Fibroblast of villous mesenchyme (primary cell): ENCODE results near the gene NFILZ. TPM values are rescaled to one million over a fixed set of nuclear protein-coding genes. Genes with fewer than 3 reads are reported as not detected.
A peak's percentile ranks its signal among the peaks of the same experiment; 100 is the strongest.

Source experiments
- DNase-seq: peaks from one replicate; pipeline ENCODE4 v3.0.0-alpha.2; 2010; ENCODE audit warnings: low read depth
- H3K4me3 ChIP-seq: 2 replicates; pipeline ENCODE4 v1.5.1; 2011; ENCODE audit warnings: low read depth, mild to moderate bottlenecking, low read length
- total RNA-seq: library from RNA; depleted of rRNA; stranded (reverse); fragments of >200 nt; gene quantifications from 2 replicates; pipeline ENCODE4 v1.2.3, GENCODE V29; 2012
- TF ChIP-seq, protein P1 (sequence below): IDR thresholded peaks from 2 replicates; pipeline ENCODE4 v1.5.1; 2012; ENCODE audit warnings: low read depth, mild to moderate bottlenecking, low read length; ENCODE audit not compliant: insufficient read depth

Gene NFILZ
- total RNA-seq, 1 donor, result not detected

DNA sequence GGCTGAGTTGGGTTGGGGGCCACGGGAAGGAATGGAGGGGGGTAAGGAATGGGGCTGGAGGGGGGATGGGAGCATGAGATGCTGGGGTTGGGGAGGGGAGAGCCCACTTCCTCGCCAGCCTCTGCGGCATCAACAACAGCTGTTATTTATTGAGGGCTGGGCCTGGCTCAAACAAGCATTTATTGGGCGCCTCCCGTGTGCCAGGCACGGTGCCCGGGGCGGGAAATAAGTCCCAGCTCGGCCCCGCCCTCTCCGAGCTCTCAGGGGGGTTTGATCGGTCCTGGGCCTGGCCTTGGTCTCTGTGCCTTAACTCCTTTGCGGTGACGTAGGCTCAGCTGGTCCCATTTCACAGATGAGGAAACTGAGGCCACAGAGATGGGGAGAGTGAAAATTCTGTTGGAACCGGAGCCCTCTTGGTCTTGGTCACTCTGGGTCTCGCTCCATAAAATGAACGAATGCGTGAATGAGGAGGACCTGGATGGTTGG lies 19.0 kb upstream of the NFILZ start:
- H3K4me3 ChIP-seq, result no peak overlapping the region
- no peak for DNase-seq
- TF ChIP-seq, protein P1, sequence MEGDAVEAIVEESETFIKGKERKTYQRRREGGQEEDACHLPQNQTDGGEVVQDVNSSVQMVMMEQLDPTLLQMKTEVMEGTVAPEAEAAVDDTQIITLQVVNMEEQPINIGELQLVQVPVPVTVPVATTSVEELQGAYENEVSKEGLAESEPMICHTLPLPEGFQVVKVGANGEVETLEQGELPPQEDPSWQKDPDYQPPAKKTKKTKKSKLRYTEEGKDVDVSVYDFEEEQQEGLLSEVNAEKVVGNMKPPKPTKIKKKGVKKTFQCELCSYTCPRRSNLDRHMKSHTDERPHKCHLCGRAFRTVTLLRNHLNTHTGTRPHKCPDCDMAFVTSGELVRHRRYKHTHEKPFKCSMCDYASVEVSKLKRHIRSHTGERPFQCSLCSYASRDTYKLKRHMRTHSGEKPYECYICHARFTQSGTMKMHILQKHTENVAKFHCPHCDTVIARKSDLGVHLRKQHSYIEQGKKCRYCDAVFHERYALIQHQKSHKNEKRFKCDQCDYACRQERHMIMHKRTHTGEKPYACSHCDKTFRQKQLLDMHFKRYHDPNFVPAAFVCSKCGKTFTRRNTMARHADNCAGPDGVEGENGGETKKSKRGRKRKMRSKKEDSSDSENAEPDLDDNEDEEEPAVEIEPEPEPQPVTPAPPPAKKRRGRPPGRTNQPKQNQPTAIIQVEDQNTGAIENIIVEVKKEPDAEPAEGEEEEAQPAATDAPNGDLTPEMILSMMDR, result no peak

DNA sequence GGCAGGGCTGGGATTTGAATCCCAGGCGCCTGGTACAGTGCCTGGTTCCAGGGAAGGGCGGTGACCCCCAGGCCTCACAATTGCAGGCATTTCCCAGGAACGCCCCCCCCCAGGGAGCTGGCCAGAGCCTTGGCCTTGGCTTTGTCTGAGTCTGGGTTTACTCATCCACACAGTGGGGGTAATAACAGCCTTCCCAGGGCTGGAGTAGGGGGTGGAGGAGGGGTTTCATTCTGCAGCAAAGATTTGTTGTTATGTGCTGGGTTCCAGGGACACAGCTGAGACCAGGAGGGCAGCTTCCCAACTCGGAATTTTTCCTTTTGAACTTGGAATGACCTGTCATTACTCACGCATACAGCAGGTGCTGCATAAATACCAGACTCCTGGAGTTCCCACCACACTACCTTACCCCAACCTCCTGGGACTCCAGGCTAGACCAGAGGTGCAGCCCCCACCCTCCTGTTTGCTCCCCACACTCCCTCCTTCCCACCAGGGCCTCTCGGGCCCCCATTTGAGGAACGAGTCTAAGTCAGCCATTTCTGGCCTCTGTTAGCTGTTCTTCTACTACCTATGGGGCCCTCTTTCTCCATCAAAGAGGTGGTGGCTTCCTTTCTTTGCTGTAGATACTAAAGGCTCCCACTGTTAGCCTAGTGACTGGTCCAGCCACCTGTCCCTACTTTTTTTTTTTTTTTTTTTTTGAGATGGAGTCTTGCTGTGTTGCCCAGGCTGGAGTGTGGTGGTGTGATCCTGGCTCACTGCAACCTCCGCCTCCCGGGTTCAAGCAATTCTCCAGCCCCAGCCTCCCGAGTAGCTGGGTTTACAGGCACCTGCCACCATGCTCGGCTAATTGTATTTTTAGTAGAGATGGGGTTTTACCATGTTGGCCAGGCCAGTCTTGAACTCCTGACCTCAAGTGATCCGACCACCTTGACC lies 18.3 kb upstream of the NFILZ start:
- DNase-seq, result peak; percentile 48
- H3K4me3 ChIP-seq, result no peak overlapping the region
- TF ChIP-seq, protein P1, result no peak

DNA sequence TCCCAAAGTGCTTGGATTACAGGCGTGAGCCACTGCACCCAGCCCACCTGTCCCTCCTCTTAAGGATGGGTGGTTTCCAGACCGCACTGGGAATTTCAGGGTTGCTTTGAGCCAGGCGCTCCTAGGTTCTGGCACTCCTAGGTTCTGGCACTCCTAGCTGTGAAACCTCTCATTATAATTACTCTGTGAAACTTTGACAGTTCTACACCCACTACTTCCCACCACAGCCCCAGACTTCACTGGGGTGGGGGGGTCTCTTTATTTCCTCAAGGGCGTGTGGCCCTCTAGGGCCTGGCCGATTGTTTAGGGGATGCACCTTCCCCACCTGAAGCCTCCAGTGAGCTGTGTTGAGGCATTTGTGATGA lies 17.6 kb upstream of the NFILZ start:
- no peak for DNase-seq
- TF ChIP-seq, protein P1, result no peak
- H3K4me3 ChIP-seq, result no peak overlapping the region

DNA sequence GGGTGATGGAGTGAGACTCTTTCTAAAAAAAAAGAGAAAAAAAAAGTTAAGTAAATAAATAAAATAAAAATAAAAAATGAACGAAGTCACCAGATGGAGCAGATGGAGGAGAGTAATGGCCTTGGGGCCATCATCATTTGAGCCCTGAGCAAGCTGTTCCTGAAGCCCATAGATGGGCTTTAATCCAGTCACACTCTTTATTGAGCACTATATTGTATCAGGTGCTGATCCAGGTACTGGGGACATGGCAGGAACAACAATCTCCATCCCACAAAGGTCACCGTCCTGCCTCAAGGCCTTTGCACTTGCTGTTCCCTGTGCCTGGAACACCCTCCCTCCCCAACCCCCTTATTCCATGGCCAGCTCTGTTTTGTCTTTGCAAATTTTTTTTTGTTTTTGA lies 16.0 kb upstream of the NFILZ start:
- no peak overlapping the region for H3K4me3 ChIP-seq
- no peak for DNase-seq
- TF ChIP-seq, protein P1, result no peak

DNA sequence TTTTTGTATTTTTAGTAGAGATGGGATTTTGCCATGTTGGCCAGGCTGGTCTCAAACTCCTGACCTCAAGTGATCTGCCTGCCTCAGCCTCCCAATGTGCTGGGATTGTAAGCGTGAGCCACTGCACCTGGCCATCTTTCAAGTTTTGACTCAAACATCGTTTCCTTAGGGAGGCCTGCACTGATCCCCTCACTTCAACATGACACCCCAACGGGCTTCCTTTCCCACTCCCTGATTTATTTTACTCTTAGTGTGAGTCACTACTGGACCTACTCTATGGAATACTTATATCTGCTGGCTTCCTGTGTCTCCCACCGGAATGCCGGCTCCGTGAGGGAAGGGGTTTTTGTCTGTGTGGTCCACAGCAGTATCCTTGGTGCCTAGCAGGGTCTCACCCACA lies 15.4 kb upstream of the NFILZ start:
- H3K4me3 ChIP-seq, result no peak overlapping the region
- DNase-seq, result no peak
- TF ChIP-seq, protein P1, result no peak

DNA sequence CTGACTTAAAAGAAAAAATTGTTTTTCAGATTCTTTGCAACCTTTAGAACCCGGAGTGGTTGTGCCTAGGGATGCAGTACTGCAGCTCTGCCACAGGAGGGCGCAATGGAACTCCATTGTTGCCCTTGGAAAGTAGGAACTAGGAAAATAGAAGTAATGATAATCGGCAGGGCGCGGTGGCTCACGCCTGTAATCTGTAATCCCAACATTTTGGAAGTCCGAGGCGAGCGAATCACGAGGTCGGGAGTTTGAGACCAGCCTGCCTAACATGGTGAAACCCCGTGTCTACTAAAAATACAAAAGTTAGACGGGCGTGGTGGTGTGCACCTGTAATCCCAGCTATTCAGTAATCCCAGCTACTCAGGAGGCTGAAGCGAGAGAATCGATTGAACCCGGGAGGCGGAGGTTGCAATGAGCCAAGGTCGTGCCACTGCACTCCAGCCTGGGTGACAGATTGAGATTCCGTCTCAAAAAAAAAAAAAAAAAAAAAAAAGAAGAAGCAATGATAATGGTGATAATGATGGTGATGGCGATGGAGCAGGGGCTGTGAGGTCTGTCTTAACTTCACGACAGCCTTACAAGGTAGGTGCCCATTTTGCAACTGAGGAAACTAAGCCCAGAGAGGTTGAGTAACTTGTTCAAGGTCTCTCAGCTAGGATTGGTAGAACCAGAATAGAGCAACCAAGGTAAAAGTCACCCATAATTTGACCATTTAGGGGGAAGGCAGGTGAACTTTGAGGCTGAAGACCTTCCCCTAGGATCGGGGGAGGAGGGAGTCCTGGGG lies 14.4 kb upstream of the NFILZ start:
- TF ChIP-seq, protein P1, result peak; percentile 96
- H3K4me3 ChIP-seq, result no peak overlapping the region
- DNase-seq, result peak; percentile 55
